Measurements from ENCODE around the gene RASL12. TPM values are rescaled to one million over a fixed set of nuclear protein-coding genes. Genes with fewer than 3 reads are reported as not detected.

RASL12 gene
- total and polyA plus RNA-seq, 2 of the 4 experiments (the other 2 are of a cell fraction): 0.18 to 0.22 TPM

DNA sequence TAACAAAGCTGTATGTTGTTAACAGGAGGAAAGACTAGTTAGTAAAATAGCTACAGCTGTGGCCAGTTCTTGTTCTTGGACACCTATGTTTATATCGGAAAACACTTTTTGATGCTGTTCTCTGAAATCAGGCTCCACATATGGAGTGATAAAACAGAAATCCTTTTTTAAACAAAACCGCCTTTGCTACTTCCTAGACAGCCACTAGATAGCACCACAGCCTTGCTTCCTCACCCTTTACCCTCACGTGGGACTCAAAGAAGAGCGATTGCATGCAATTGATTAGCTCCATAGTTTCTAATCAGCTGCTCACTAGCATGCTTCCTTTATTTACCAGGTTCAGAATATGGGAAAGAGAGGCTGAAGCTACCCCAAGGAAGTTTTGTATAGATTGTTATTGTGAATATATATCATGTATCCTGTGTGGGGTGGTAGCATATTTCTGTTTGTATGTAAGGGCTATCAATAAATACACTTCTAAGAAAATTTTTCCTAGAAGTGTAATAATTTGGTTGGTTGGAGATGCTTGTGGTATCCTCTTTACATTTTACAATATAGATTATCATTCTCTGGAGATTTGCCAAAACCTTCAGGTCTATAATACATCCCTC, 34.0 kb downstream of the RASL12 start:
- no peak overlapping the region for H3K23ac ChIP-seq (ENCODE audit: low read depth, low read length)
- H3K4me1 ChIP-seq (ENCODE audit: control insufficient read depth, insufficient read depth, low read length): peaks cover under 1% of the 10 kb centered on the region; the same call in 1 of the 2 replicates
- no peak overlapping the region for H4K8ac ChIP-seq (ENCODE audit: low read depth in 2 of 2, low read length in 2 of 2)
- in situ Hi-C loops (cut with MboI; ENCODE audit: low sequenced_read_pairs): loop anchor here (10.0 kb wide), 2 partner anchors 51 to 241 kb away; no protein-coding TSS in a partner anchor
- no peaks in the 10 kb centered on the region for H3K9me3 ChIP-seq (ENCODE audit: control insufficient read depth, insufficient read depth, low read length)
- peaks cover 2% of the 10 kb centered on the region; the same call in 1 of the 2 replicates for H3K9me1 ChIP-seq (ENCODE audit: insufficient read depth, low read length)
- H4K91ac ChIP-seq (ENCODE audit: insufficient read depth, low read depth, low read length): no peak overlapping the region
- no peak overlapping the region for H3K4me2 ChIP-seq (ENCODE audit: low read depth, low read length)
- no peak overlapping the region for H2AFZ ChIP-seq (replicated peaks; ENCODE audit: low read length, poor library complexity)
- H3K4ac ChIP-seq (ENCODE audit: low read depth, low read length): no peak overlapping the region
- no peak overlapping the region for H2BK5ac ChIP-seq (ENCODE audit: low read depth, low read length, poor library complexity, severe bottlenecking)
- dilution Hi-C loops (cut with HindIII; ENCODE audit: low sequenced_read_pairs, unreplicated experiment): no loop called here
- TF ChIP-seq FOS (IDR thresholded peaks at IDR 0.05; ENCODE audit: low read depth, low read length): no peak
- no peak for TF ChIP-seq RCOR1 (IDR thresholded peaks at IDR 0.05; ENCODE audit: insufficient replicate concordance, low read length)
- peak; percentile 89 for TF ChIP-seq RAD21 (IDR thresholded peaks at IDR 0.05; ENCODE audit: low read length)
- no peak for TF ChIP-seq NFE2L2 (IDR thresholded peaks at IDR 0.05; ENCODE audit: low read depth, low read length)
- TF ChIP-seq CTCF (conservative IDR thresholded peaks at IDR 0.05; ENCODE audit: low read depth, low read length): peak; percentile 89
- no peak for TF ChIP-seq ELK1 (IDR thresholded peaks at IDR 0.05; ENCODE audit: borderline replicate concordance, low read depth, low read length)
- TF ChIP-seq SMC3 (IDR thresholded peaks at IDR 0.05; ENCODE audit: low read depth, low read length): peak; percentile 76
- TF ChIP-seq CEBPB (IDR thresholded peaks at IDR 0.05; ENCODE audit: low read depth, low read length): no peak
- peak; percentile 60; the same call in 1 of the 2 replicates for TF ChIP-seq BHLHE40 (IDR thresholded peaks at IDR 0.05; ENCODE audit: low read depth, low read length)
- TF ChIP-seq USF2 (IDR thresholded peaks at IDR 0.05; ENCODE audit: low read depth, low read length): peak; percentile 84
- H2BK15ac ChIP-seq (ENCODE audit: low read depth, low read length): no peak overlapping the region
- no peak overlapping the region for H4K5ac ChIP-seq (ENCODE audit: low read depth, low read length)
- ATAC-seq (ENCODE audit: low read depth): peak; percentile 50
- H4K20me1 ChIP-seq (ENCODE audit: insufficient read depth, low read length): 0 out of 2 replicates have a peak, but pooled peaks cover 1% of the 10 kb centered on the region
- ChIA-PET CTCF (interaction anchor here (0.6 to 2.0 kb wide), 14 partner anchors 9 to 68 kb away, joined by 3 to 21 read pairs (median 4); partner anchors contain the start of gene SLC51B), POLR2A (ENCODE audit: unreplicated experiment) (interaction anchor here (0.6 kb wide), 1 partner anchor 271 kb away, joined by 3 read pairs; the partner anchor contains the start of gene RNU5B-1)
- no CpG with 5 or more reads among the region's 4 CpGs for WGBS, 2 experiments (ENCODE audit: extremely low coverage in 2 of 2, insufficient read length in 1 of 2)
- no peaks in the 10 kb centered on the region for H3K36me3 ChIP-seq (ENCODE audit: control insufficient read depth, insufficient read depth, low read length)
- no peak overlapping the region for H2BK120ac ChIP-seq (ENCODE audit: low read depth, low read length)
- H3K18ac ChIP-seq (ENCODE audit: low read depth, low read length): no peak overlapping the region
- no peak overlapping the region for H2AK9ac ChIP-seq (replicated peaks; ENCODE audit: low read depth, low read length, poor library complexity)
- no TSS peak for BruUV-seq (replicated peaks)
- no peak overlapping the region for H3K14ac ChIP-seq (replicated peaks; ENCODE audit: low read depth, low read length)
- H3K9ac ChIP-seq (ENCODE audit: low read depth, low read length): no peak overlapping the region
- H3K56ac ChIP-seq (ENCODE audit: extremely low read depth, insufficient read depth, low read length): no peak overlapping the region
- no peak overlapping the region for H3K27ac ChIP-seq (ENCODE audit: insufficient read depth, low read length)
- H3K79me1 ChIP-seq (ENCODE audit: low read depth in 1 of 2, low read length in 2 of 2): peaks cover 1 to 7% of the 10 kb centered on the region in 2 experiments; a peak in 3 of 4 replicates
- intact Hi-C loops (cut with micrococcal nuclease): loop anchor here (1.0 to 10.0 kb wide), 6 partner anchors 50 to 301 kb away; partner anchors contain the start of gene RNU5A-1
- peak; percentile 66 for DNase-seq
- H2BK20ac ChIP-seq (ENCODE audit: low read depth, low read length): no peak overlapping the region
- H2AK5ac ChIP-seq (ENCODE audit: low read depth, low read length): no peak overlapping the region
- no peaks in the 10 kb centered on the region for H3K27me3 ChIP-seq (ENCODE audit: control insufficient read depth, insufficient read depth, low read length)
- no peak overlapping the region for H3K4me3 ChIP-seq (ENCODE audit: insufficient read depth, low read depth, low read length)

All from IMR-90 (cell line).